SK-N-SH (cell line): ENCODE results near the gene JPH3. TPM values are rescaled to one million over a fixed set of nuclear protein-coding genes. Genes with fewer than 3 reads are reported as not detected.

Experiments used
- CTCF ChIA-PET: fragments of 300-600, 350-600 bp; formaldehyde crosslinking; extraction: SDS; loops from one replicate; lab custom pipeline; 2021; lab: Yijun Ruan, JAX
- POLR2A ChIA-PET: fragments of 350-600 bp; sonication (Branson Sonifier 250); formaldehyde crosslinking; extraction: SDS; loops from one replicate; lab custom pipeline; 2020; ENCODE audit warnings: antibody characterized with exemption, inconsistent platforms; lab: Yijun Ruan, JAX
- DNase-seq: peaks from one replicate; pipeline ENCODE4 v3.0.0; 2012
- H2AFZ ChIP-seq: fragments of 200-600 bp; sonication (generic); 2 replicates; pipeline ENCODE4 v1.8.1; 2016; ENCODE audit warnings: antibody characterized with exemption, mild to moderate bottlenecking, low read depth
- H3F3A ChIP-seq: fragments of 200-600 bp; sonication (generic); replicated peaks from 2 replicates; pipeline ENCODE3; 2016; ENCODE audit warnings: antibody characterized with exemption, mild to moderate bottlenecking; ENCODE audit not compliant: insufficient read depth
- H3K27ac ChIP-seq, 2 experiments: fragments of 200-500 bp in 1 of 2; fragments of 200-600 bp in 1 of 2; sonication (Bioruptor generic) in 1 of 2; sonication (generic), shearing (Covaris generic) in 1 of 2; 2 replicates each; pipeline versions ENCODE4 v1.5.1 to v1.6.1; 2014 to 2016; ENCODE audit warnings: low read depth in 2 of 2, inconsistent platforms in 1 of 2, low read length in 1 of 2, mild to moderate bottlenecking in 1 of 2, mixed read lengths in 1 of 2
- H3K27me3 ChIP-seq: fragments of 200-600 bp; sonication (generic), shearing (Covaris generic); 2 replicates; pipeline ENCODE4 v1.6.1; 2016; ENCODE audit warnings: mixed run types; ENCODE audit not compliant: insufficient read depth
- H3K36me3 ChIP-seq, 2 experiments: fragments of 200-500 bp in 1 of 2; fragments of 200-600 bp in 1 of 2; sonication (Bioruptor generic) in 1 of 2; sonication (generic) in 1 of 2; replicated peaks in 1 of 2; 2 replicates each; pipeline versions ENCODE3 to v1.5.1; 2014 to 2016; ENCODE audit warnings: low read length in 1 of 2, mild to moderate bottlenecking in 1 of 2; ENCODE audit not compliant: insufficient read depth in 2 of 2, control insufficient read depth in 1 of 2
- H3K4me1 ChIP-seq, 2 experiments: fragments of 200-500 bp in 1 of 2; fragments of 200-600 bp in 1 of 2; sonication (Bioruptor generic) in 1 of 2; sonication (generic), shearing (Covaris generic) in 1 of 2; 2 replicates each; pipeline versions ENCODE4 v1.5.1 to v1.6.1; 2014 to 2016; ENCODE audit warnings: low read depth in 1 of 2, low read length in 1 of 2, mixed run types in 1 of 2; ENCODE audit not compliant: insufficient read depth in 2 of 2, control insufficient read depth in 1 of 2
- H3K4me2 ChIP-seq: fragments of 200-600 bp; sonication (generic), shearing (Covaris generic); 2 replicates; pipeline ENCODE4 v1.6.1; 2017; ENCODE audit warnings: mixed run types
- H3K4me3 ChIP-seq, 2 experiments: fragments of 200-500 bp in 1 of 2; fragments of 200-600 bp in 1 of 2; sonication (Bioruptor generic) in 1 of 2; sonication (generic), shearing (Covaris generic) in 1 of 2; 2 replicates each; pipeline versions ENCODE4 v1.5.1 to v1.8.1; 2014 to 2016; ENCODE audit warnings: low read depth in 2 of 2, inconsistent platforms in 1 of 2, low read length in 1 of 2, mild to moderate bottlenecking in 1 of 2, mixed read lengths in 1 of 2, moderate library complexity in 1 of 2
- H3K79me2 ChIP-seq: fragments of 200-600 bp; sonication (generic); 2 replicates; pipeline ENCODE4 v1.8.1; 2017; ENCODE audit warnings: mild to moderate bottlenecking; ENCODE audit not compliant: insufficient read depth
- H3K9ac ChIP-seq: fragments of 200-600 bp; sonication (generic); 2 replicates; pipeline ENCODE4 v1.6.1; 2017; ENCODE audit warnings: mixed run types
- H3K9me2 ChIP-seq: fragments of 200-600 bp; sonication (generic); 2 replicates; pipeline ENCODE4 v1.6.1; 2017; ENCODE audit warnings: mixed run types
- H3K9me3 ChIP-seq: fragments of 200-600 bp; sonication (generic); 2 replicates; pipeline ENCODE4 v1.6.1; 2017; ENCODE audit warnings: mixed run types, mild to moderate bottlenecking, moderate library complexity
- H4K20me1 ChIP-seq: fragments of 200-600 bp; sonication (generic); 2 replicates; pipeline ENCODE4 v1.6.1; 2017; ENCODE audit warnings: mild to moderate bottlenecking, mixed run types; ENCODE audit not compliant: insufficient read depth
- ELF1 ChIP-seq: IDR thresholded peaks from 2 replicates; pipeline ENCODE4 v1.4.0; 2012
- EZH2phosphoT487 ChIP-seq: fragments of 200-600 bp; sonication (generic); IDR thresholded peaks from 2 replicates; pipeline ENCODE4 v1.6.1; 2017; ENCODE audit warnings: low read depth, mixed run types, mild to moderate bottlenecking, antibody characterized with exemption, moderate library complexity, borderline replicate concordance
- FOXJ3 ChIP-seq: sonication (generic); formaldehyde crosslinking; IDR thresholded peaks from 2 replicates; pipeline ENCODE4 v1.5.1; 2020; ENCODE audit warnings: mild to moderate bottlenecking, missing genetic modification reagents
- FOXM1 ChIP-seq: IDR thresholded peaks from 2 replicates; pipeline ENCODE4 v1.4.0; 2012; ENCODE audit warnings: low read depth, mild to moderate bottlenecking
- GATA2 ChIP-seq: sonication (generic); formaldehyde crosslinking; IDR thresholded peaks from 2 replicates; pipeline ENCODE4 v1.5.0; 2020; ENCODE audit warnings: mild to moderate bottlenecking, missing genetic modification reagents
- RCOR1 ChIP-seq: fragments of 150-350 bp; IDR thresholded peaks from 2 replicates; pipeline ENCODE4 v1.6.1; 2017; ENCODE audit warnings: antibody characterized with exemption, low read length
- RFX5 ChIP-seq: IDR thresholded peaks from 2 replicates; pipeline ENCODE4 v1.6.1; 2012; ENCODE audit warnings: mild to moderate bottlenecking, improper control_type of control experiment, low read length
- RXRA ChIP-seq: IDR thresholded peaks from 2 replicates; pipeline ENCODE4 v1.4.0; 2012; ENCODE audit warnings: low read depth, mild to moderate bottlenecking, borderline replicate concordance
- TEAD4 ChIP-seq: IDR thresholded peaks from 2 replicates; pipeline ENCODE4 v1.4.0; 2012; ENCODE audit warnings: mild to moderate bottlenecking, borderline replicate concordance; ENCODE audit not compliant: insufficient read depth
- YY1 ChIP-seq: IDR thresholded peaks from 2 replicates; pipeline ENCODE4 v1.4.0; 2012; ENCODE audit warnings: low read depth, mild to moderate bottlenecking
- WGBS: methylation state at CpG from one replicate; pipeline ENCODE4 v1.1.6; 2017; ENCODE audit warnings: low lambda C conversion rate; 5-methylcytosine and 5-hydroxymethylcytosine counted together
- polyA plus RNA-seq, 3 experiments: library from polyadenylated mRNA; depleted of rRNA; stranded (reverse); fragments of >200 nt; gene quantifications; 2 replicates each; pipeline ENCODE4 v1.2.3, GENCODE V29; 2012
- TF ChIP-seq, protein P1 (sequence below): IDR thresholded peaks from 2 replicates; pipeline ENCODE4 v1.6.1; 2012; ENCODE audit warnings: mild to moderate bottlenecking, low read depth, low read length, moderate library complexity
- TF ChIP-seq, protein P2 (sequence below): IDR thresholded peaks from 2 replicates; pipeline ENCODE4 v1.4.0; 2012; ENCODE audit warnings: low read depth, borderline replicate concordance

Gene JPH3
- polyA plus RNA-seq, 1 of the 3 experiments (the other 2 are of a cell fraction): 0.25 TPM

DNA sequence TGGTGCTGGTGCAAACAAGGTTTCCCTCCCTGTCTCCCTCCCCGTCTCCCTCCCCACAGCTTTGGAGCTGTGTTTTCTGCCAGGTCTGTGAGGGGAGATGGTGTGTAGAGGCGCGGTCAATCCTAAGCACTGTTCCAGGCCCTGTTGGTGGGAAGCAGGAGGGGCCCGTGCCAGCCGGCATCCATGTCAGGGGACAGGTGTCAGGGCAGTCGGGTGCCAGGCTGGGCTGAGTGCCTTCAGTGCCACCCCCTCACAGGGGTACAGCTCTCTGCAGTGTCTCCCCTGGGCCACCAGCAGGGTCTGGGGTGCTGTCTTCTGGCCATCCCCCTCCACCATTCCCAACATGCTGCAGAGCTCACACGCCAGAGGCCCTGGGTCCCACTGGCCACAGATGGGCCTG lies 89.9 kb downstream of the JPH3 start:
- no peak overlapping the region for H3K4me2 ChIP-seq
- no peaks in the 10 kb centered on the region for H3K27me3 ChIP-seq
- no peaks in the 10 kb centered on the region for H3F3A ChIP-seq
- no peak overlapping the region for H3K4me3 ChIP-seq
- H3K36me3 ChIP-seq: peaks cover 0 to 20% of the 10 kb centered on the region in 2 experiments
- H3K9me2 ChIP-seq: no peaks in the 10 kb centered on the region
- TF ChIP-seq, protein P1, sequence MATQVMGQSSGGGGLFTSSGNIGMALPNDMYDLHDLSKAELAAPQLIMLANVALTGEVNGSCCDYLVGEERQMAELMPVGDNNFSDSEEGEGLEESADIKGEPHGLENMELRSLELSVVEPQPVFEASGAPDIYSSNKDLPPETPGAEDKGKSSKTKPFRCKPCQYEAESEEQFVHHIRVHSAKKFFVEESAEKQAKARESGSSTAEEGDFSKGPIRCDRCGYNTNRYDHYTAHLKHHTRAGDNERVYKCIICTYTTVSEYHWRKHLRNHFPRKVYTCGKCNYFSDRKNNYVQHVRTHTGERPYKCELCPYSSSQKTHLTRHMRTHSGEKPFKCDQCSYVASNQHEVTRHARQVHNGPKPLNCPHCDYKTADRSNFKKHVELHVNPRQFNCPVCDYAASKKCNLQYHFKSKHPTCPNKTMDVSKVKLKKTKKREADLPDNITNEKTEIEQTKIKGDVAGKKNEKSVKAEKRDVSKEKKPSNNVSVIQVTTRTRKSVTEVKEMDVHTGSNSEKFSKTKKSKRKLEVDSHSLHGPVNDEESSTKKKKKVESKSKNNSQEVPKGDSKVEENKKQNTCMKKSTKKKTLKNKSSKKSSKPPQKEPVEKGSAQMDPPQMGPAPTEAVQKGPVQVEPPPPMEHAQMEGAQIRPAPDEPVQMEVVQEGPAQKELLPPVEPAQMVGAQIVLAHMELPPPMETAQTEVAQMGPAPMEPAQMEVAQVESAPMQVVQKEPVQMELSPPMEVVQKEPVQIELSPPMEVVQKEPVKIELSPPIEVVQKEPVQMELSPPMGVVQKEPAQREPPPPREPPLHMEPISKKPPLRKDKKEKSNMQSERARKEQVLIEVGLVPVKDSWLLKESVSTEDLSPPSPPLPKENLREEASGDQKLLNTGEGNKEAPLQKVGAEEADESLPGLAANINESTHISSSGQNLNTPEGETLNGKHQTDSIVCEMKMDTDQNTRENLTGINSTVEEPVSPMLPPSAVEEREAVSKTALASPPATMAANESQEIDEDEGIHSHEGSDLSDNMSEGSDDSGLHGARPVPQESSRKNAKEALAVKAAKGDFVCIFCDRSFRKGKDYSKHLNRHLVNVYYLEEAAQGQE: no peak
- TF ChIP-seq RCOR1 (no peak), RFX5 (no peak), ELF1 (no peak), FOXM1 (no peak)
- TF ChIP-seq, protein P2, sequence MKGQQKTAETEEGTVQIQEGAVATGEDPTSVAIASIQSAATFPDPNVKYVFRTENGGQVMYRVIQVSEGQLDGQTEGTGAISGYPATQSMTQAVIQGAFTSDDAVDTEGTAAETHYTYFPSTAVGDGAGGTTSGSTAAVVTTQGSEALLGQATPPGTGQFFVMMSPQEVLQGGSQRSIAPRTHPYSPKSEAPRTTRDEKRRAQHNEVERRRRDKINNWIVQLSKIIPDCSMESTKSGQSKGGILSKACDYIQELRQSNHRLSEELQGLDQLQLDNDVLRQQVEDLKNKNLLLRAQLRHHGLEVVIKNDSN: no peak
- no peaks in the 10 kb centered on the region for H4K20me1 ChIP-seq
- H2AFZ ChIP-seq: no peak overlapping the region
- H3K79me2 ChIP-seq: no peaks in the 10 kb centered on the region
- 92% methylated on average over 2 of the region's 7 CpGs for WGBS
- H3K9ac ChIP-seq: no peak overlapping the region
- no peak overlapping the region for H3K27ac ChIP-seq
- DNase-seq: no peak
- ChIA-PET CTCF (interaction anchor here (0.7 to 3.3 kb wide), 4 partner anchors 10 to 299 kb away, joined by 3 to 19 read pairs (median 4); no protein-coding TSS in a partner anchor), POLR2A (no interaction called here)
- H3K9me3 ChIP-seq: no peaks in the 10 kb centered on the region
- H3K4me1 ChIP-seq: no peaks in the 10 kb centered on the region; a peak in 1 of 4 replicates

- ChIA-PET CTCF (interaction anchor here (1.1 to 3.3 kb wide), 3 partner anchors 10 to 104 kb away, joined by 3 to 19 read pairs (median 3); no protein-coding TSS in a partner anchor), POLR2A (no interaction called here)
- no peaks in the 10 kb centered on the region for H3K9me2 ChIP-seq
- WGBS: 98% methylated on average over 8 of the region's 12 CpGs
- H3K27ac ChIP-seq: no peak overlapping the region
- no peaks in the 10 kb centered on the region for H3K79me2 ChIP-seq
- DNase-seq: no peak
- H3K9ac ChIP-seq: no peak overlapping the region
- H3K36me3 ChIP-seq: peaks cover 0 to 21% of the 10 kb centered on the region in 2 experiments
- H3K27me3 ChIP-seq: no peaks in the 10 kb centered on the region
- no peak overlapping the region for H2AFZ ChIP-seq
- no peak overlapping the region for H3K4me2 ChIP-seq
- H3F3A ChIP-seq: no peaks in the 10 kb centered on the region
- no peaks in the 10 kb centered on the region for H4K20me1 ChIP-seq
- TF ChIP-seq TEAD4 (no peak), FOXJ3 (no peak), YY1 (no peak), RCOR1 (no peak), RXRA (no peak), EZH2phosphoT487 (no peak), GATA2 (CRISPR knock-in tag) (no peak)
- TF ChIP-seq, all 33 proteins: peak for 0
- H3K9me3 ChIP-seq: no peaks in the 10 kb centered on the region
- H3K4me1 ChIP-seq: no peaks in the 10 kb centered on the region
- H3K4me3 ChIP-seq: no peak overlapping the region
Measured at GRCh38 chr16:87692756-87693155, 90.4 kb downstream of the JPH3 start.
